Measurements from ENCODE around the gene PABPC3.

GRCh38 chr13:25135896-25136295, 40.0 kb downstream of the PABPC3 start:
- no peak for TF ChIP-seq POLR2A (IDR thresholded peaks at IDR 0.05)
- no peak for TF ChIP-seq POLR2AphosphoS5 (IDR thresholded peaks at IDR 0.05)

All from spleen (tissue), 3 donors.